ENCODE measurements around the gene CMSS1.

CMSS1 gene

DNA sequence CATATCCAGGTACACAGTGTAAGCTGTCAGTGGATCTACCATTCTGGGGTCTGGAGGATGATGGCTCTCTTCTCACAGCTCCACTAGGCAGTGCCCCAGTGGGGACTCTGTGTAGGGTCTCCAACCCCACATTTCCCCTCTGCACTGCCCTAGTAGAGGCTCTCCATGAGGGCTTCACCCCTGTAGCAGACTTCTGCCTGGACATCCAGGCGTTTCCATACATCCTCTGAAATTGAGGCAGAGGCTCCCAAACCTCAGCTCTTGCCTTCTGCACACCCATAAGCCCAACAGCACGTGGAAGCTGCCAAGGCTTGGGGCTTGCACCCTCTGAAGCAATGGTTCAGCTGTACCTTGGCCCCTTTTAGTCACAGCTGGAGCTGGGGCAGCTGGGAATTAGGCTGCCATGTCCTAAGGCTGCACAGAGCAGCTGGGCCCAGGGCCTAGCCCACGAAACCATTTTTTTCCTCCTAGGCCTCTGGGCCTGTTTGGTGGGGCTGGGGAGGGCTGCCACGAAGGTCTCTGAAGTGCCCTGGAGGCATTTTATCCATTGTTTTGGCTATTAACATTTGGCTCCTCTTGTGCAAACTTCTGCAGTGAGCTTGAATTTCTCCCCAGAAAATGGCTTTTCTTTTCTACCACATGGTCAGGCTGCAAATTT, 362.2 kb downstream of the CMSS1 start:
- DNase-seq (ENCODE audit: low read depth), result no peak

DNA sequence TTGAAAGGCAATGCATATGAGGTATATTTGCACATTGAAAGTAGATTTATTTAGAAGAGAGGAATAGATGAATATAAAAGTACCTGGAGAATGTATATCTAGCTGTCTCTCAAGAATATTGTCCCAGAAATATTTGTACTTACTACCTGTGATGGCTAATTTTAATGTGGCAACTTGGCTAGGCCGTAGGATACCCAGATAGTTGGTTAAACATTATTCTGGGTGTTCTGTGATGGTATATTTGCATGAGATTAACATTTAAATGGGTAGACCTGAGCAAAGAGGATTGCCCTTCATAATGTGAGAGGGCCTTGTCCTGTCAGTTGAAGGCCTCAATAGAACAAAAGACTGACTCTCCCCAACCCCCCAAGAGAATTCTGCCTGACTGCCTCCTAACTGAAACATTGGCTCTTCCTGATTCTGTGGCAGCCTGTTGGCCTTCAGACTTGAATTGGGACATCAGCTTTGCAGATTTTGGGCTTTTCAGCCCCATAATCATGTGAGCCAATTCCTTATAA, 366.0 kb downstream of the CMSS1 start:
- no peak for DNase-seq (ENCODE audit: low read depth)

DNA sequence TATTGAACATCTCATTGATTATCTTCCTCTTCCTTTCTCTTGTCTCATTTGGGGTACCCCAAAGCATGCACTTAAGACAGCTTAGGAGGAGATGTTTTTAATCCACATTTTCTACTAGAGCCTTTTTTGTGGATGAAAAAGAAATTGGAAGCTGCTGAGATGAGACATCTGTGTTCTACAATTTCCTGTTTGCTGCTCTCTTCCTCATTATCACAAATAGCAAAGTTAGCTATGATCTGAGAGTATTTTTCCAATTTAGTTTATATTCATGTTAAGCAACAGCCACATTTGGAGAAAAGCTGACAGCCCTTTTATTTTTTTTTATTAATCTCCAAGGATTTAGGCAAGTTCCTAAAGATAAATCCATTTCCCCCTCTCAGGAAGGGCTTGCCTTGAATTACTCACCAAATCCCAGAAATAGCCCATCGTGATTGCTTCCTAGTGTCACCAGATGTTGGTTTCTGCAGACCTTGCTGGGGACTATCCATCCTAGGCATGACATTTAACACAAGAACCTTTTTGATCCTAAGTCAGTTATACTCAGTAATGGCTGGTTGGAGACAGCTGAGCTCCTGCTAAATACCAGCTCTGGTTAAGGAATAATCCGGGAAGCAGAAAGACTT, 367.4 kb downstream of the CMSS1 start:
- no peak for DNase-seq (ENCODE audit: low read depth)

DNA sequence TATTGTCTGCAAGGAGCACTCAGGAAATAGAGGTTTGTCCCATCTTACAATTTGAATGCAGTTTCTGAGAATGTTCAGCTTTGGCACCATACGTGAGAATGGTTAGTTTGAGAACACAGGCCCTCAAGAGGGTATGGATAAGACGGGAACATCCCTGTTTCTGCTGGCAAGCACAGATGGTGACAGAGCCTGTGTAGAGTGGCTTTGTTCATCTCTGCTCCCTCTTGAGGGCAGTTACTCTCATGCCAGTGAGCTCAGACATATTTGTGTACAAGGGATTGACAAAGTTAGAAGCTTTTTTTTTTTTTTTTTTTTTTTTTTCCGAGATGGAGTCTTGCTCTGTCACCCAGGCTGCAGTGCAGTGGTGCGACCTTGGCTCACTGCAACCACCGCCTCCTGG, 368.2 kb downstream of the CMSS1 start:
- no peak for DNase-seq (ENCODE audit: low read depth)

DNA sequence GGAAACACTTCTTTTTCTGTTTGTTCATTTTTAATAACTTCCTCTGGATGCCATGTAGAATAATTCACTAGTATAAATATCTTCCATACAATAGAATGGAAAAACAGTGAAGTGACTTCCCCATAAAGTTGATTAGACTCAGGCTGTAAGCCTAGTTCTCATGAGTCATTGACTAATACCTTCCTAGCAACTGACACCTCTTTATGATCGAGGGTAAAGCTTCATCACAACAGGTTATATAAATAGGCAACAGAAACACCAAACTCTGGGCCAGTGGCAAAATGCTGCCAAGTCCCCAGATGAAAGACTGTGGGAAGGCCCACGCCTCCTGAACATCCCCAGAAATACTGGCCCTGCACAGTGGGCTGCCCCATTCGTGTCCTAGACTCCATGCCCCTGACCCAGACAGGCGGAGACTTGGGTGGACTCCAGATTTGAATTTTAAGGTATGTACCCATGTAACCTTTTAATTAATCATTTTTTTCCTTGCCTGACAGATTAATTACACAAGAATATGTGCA, 371.8 kb downstream of the CMSS1 start:
- DNase-seq (ENCODE audit: low read depth), result no peak

DNA sequence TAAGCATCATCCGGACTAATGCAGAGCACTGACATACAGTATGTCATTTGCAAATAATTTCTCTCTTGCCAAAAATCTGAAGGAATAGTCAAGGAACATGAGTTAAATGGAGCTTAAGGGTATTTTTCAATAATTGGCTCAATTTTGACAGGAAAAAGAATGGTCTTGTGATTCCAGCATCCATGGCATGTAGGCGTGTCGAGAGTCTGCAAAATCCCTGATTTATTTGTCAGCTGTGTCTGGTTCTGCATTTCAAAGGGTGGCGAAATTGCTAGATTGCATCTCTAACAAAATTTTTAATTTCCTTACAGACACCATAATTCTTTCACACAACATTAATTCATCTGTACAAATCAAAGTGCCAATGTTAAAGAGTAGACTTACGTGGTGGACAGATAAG, 377.7 kb downstream of the CMSS1 start:
- DNase-seq (ENCODE audit: low read depth), result no peak

DNA sequence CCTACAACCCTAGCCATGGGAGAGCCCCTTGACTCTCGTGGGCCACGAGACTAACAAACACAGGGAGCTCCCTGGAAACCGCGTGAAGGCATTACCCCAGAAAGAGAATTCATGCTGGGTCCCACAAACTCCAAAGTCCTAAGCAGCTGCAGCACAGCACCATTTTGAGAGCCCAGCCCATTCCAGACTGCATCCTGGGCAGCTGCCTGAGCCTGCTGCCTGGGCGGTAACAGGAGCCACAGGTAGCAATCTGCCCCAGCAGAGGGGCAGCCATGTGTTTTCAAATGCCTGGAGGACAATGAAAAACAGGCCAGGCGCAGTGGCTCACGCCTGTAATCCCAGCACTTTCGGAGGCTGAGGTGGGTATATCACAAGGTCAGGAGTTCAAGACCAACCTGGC, 380.2 kb downstream of the CMSS1 start:
- DNase-seq (ENCODE audit: low read depth), result no peak

DNA sequence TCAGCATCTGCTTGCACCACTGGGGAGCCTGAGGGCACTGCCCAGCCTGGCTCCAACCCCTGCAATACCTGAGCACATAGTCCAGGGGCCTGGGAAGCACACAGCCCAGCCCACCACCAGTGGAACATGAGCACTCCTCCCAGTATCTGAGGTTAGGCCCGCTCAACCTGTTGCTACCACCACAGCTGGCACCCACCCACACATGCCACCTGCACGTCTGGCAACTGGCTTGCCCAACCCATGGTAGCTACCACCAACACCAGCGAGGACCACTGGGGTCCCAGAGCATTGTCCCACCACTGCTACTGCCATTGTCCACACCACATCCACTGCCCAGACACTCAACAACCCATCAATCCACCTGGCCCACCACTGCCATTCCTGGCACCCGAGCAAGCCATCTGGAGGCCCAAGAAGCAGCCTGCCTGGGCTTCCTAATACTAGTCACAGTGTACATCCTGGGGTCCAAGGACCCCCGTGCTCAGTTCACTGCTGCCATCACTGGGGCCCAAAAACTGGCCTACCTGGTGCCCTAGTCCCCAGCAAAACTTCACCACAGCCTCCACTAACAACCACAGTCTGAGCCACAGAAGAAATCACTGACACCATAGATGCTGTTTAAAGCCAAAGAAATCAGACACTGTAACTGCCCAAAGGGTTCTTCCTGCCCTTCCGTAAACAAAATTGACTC, 381.1 kb downstream of the CMSS1 start:
- DNase-seq (ENCODE audit: low read depth), result no peak

DNA sequence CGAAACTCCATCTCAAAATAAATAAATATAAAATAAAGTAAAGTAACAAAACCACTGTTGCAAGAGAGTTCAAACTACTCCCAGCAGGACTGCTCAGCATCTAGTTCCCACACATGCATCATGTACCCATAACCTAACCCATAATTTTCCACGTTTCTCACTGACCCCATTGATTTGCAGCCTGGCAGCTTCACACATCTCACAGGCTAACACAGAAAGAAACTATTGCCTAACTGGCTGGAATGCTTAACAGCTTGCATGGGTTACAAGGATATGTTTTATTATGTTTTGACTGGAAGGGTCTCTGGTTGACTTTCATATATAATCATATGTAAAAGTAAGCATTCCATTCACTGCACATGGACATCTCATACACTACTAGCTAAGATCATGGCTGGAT, 387.5 kb downstream of the CMSS1 start:
- no peak for DNase-seq (ENCODE audit: low read depth)

DNA sequence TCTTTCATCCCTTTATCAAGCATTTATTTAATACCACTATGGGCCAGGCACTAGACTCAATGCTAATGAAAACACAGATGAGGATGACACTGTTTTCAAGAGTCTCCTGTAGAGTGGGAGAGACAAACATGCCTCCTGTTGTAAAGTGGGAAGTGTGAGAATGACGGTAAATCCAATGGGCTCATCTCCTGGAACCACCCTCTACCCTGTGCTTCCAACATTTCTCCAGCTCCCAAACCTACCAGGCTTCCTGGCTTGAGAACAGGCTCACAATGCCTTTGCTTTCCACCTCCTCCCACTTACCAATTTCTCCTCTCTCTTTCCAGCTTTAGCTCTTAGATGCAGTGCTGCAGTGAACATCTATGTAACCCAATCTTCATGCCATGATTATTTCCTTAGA, 389.0 kb downstream of the CMSS1 start:
- no peak for DNase-seq (ENCODE audit: low read depth)

DNA sequence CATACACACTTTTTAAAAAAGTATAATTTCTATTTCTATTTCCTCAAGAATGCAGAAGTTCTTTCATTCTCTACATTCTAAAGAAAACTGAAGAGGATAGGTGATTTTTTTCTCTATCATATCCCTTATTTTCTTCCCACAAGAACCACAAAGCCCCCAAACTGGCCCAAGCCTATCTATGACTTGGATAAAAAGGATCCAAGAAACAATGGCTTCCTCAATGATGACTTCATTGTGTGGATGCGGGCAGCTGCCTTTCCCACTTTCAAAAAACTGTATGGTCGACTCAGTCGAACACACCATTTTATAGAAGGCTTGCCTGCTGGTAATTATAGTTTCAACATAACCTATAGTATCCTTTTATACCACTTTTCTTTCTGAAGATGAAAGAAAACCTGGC, 390.2 kb downstream of the CMSS1 start:
- no peak for DNase-seq (ENCODE audit: low read depth)

DNA sequence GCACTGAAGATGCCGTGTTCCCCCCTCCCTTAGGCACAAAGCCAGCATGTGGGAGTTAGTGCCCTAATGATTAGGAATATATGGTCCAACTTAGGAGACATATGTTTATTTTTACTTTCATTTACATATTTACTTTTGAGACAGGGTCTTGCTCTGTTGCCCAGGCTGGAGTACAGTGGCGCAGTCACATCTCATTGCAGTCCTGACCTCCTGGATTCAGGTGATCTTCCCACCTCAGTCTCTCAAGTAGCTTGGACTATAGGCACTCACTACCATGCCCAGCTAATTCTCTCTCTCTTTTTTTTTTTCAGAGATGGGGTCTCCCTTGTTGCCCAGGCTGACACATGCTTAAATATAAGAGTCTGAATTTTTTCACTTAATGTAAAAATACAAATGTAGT, 391.5 kb downstream of the CMSS1 start:
- no peak for DNase-seq (ENCODE audit: low read depth)

DNA sequence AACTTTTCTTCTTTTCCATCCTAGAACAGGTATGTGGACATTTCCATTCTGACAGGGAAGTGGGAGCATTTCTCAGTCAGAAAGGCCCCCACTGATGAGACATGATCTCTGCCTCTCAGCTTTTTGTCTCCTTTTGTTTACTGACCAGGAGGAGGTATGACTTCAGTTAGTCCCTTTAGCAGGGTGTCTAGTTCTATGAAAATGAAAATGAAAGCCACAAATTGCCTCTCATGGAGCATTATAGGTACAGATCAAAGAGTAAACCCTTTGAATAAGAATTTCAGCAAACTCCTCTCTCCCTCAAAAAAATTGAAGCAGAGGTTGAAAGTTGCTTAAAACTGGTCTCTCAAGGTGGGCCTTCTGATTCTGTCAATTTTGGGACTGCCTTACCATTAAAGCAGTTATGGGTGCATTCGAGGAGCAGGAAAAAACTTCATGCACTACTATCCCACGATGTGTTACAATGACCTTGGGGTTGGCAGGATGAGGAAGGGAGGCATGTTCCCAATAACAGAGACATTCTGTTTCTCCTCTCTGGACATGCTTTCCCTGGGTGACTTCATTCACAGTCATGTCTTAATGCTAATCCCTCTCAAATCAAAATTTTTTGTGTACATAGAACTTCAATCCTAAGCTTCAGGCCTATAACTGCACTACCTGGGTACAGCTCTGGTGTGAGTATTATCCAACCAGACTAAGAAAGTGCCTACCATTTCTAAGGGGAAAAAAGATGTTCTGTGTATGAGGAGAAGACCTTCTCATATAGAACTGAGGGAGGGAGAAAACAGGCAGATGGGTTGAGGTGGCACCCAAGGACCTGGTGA, 392.5 kb downstream of the CMSS1 start:
- no peak for DNase-seq (ENCODE audit: low read depth)

DNA sequence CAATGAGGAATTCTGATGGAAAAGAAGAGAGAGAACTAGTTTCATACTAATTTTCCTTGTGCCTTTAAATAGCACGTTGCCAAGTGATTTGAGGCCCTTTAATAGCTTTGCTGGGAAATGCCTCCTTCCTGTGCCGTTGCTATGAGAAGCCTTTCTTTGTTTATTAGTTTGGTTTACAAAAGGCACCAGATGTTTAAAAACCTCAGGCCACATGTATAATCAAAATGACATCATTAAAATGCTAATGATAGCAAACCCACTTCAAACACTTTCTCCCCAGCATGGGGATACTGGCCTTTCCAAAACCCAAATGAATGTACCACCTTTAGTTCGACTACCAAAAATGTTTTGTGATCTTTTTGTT, 393.1 kb downstream of the CMSS1 start:
- DNase-seq (ENCODE audit: low read depth), result peak; percentile 7

DNA sequence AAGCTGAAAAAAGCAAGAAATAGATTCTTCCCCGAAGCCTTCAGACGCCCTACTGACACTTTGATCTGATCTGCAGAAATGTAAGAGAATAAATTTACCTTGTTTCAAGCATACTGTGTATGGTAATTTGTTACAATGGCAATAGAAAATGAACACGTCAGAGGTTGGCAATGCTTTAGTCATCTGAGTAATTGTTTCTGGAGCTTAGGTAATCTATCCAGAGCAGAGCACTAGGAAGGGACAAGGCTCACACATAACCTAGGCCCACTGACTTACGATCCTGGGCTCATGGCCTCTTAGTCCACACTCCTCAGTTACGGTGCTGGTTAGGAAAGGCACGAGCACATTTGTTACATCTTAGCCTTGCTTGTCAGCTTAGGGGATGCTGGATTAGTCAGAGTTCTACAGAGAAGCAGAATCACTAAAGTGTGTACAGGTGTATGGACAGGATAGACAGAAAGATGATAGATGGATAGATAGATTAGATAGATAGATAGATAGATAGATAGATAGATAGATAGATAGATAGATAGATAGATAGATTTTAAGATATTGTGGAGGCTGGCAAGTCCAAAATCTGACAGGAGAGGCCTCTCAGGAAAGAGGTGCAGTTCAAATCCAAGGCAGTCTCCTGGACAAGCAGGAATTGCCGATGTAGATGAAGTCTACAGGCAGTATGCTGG, 396.4 kb downstream of the CMSS1 start:
- DNase-seq (ENCODE audit: low read depth), result no peak

DNA sequence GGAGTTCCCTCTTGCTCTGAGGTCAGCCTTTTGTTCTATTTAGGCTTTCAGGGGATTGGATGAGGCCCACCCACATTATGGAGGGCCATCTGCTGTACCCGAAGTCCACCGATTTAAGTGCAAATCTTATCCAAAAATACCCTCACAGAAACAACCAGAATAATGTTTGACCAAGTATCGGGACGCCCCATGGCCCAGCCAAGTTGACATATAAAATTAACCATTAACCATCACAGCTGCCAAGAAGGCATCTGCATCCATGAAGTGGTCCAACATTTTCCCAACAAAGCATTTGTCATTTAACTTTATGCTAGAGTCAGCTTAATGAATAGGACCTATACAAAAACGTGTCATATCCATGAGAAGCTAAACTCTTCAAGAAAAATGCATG, 396.9 kb downstream of the CMSS1 start:
- no peak for DNase-seq (ENCODE audit: low read depth)

DNA sequence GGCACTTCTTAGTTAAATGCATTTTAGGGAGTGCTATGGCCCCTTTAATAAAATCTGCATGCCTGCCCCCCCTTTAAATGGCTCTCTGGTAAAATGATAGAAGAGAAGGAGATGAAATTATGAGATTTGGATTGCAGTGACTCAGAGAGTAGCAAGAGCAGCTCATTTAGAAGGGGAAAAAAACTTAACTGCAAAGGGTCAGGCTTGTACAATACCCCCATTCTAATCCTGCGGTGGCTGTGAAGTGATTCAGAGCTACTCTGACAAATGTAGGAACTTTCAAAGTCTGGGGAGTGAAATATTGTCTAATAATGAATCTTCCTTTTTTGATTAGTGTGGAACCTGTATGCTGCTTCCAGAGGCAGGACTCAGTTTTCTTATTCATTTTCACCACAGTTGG, 399.1 kb downstream of the CMSS1 start:
- DNase-seq (ENCODE audit: low read depth), result no peak

DNA sequence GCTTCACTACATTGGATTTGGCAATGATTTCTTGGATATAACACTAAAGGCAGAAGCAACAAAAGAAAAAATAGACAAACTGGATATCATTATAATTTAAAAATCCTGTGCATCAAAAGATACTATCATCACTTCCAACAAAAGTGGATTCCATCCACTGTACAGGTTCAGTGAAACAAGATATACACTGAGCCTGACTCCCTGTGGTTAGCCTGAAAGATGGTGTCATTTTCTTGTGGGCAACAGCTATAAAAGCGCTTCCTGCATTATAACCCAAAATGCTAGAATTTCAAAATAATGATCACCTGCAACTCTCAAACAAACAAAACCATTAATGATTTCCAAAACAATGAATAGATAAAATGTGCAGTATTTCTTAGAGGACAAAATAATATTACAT, 403.5 kb downstream of the CMSS1 start:
- DNase-seq (ENCODE audit: low read depth), result no peak

DNA sequence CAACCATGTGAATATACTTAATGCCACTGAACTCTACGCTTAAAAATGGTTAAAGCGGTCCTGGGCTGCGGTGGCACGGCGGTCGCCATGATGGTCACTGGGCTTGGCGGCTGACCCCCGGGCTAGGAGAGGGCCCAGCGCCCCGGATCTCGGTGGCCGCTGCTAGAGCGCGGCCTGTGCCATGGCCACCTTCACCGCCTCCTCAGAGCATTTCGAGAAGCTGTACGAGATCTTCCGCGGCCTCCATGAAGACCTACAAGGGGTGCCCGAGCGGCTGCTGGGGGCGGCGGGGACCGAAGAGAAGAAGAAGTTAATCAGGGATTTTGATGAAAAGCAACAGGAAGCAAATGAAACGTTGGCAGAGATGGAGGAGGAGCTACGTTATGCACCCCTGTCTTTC, 407.5 kb downstream of the CMSS1 start:
- DNase-seq (ENCODE audit: low read depth), result no peak

DNA sequence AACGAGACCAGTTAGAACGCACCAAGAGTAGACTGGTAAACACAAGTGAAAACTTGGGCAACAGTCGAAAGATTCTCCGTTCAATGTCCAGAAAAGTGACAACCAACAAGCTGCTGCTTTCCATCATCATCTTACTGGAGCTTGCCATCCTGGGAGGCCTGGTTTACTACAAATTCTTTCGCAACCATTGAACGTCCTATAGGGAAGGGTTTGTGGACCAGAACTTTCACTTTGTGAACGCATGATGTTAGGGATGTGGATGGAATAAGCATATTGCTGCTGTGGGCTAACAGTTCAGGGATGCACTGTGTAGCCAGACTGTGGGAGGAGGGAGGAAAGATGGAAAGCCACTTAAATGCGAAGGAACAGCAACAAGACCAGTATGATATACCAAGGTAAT, 408.2 kb downstream of the CMSS1 start:
- no peak for DNase-seq (ENCODE audit: low read depth)

DNA sequence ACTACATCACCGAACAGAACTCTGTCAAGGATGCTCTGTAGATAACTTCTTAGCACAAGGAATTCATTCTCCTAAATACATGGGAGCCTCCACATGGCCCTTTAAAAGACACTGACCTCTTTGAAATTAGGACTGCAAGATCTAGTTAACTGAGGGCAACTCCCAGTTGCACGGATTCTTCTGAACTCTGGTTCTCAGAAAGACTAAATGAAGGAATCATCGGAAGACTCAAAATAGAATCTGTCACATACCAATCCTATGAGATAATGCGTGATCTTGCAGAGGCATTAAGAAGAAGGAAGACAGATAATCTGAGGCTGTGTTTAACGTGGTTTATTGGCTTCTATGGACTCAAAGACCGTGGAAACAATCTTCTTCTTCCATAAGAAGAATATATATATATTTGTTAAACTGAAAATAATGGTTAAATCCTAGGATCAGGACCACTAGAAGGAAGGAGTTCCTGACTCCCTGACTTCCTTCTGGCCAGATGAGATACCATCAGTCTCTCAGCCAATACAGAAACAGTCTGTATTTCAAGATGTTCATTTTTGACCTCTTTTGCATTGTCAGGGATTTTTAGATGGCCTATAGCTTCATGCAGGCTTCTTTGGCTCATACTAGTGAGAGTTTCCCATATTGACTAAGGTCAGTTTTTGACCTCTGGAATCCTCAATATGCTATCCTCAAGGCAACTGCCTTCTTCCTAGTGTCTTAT, 409.2 kb downstream of the CMSS1 start:
- no peak for DNase-seq (ENCODE audit: low read depth)
